Renal pelvis (tissue), 4 donors: ENCODE results near the gene DUT. TPM values are rescaled to one million over a fixed set of nuclear protein-coding genes. Genes with fewer than 3 reads are reported as not detected.
"Not testable (repeated sequence)": the region's sequence is repeated elsewhere in the genome, so short reads cannot be mapped to it uniquely, and the experiment has no call there.

ENCODE experiments used
- DNase-seq: peaks from one replicate; pipeline ENCODE4 v3.0.0-alpha.2; 2013
- polyA plus RNA-seq, 3 donors: library from polyadenylated mRNA; unstranded; fragments of 120-200 nt; gene quantifications; one replicate each; pipeline ENCODE4 v1.2.1, GENCODE V29; 2013; ENCODE audit not compliant: insufficient read length in 3 of 3

Gene DUT
- polyA plus RNA-seq, 3 donors = 157 to 168 (median 162) TPM

- DNase-seq = no peak
Measured at GRCh38 chr15:48313216-48313615, 18.0 kb upstream of the DUT start.

- no peak for DNase-seq
Measured at GRCh38 chr15:48315041-48315440, 16.2 kb upstream of the DUT start.

DNA sequence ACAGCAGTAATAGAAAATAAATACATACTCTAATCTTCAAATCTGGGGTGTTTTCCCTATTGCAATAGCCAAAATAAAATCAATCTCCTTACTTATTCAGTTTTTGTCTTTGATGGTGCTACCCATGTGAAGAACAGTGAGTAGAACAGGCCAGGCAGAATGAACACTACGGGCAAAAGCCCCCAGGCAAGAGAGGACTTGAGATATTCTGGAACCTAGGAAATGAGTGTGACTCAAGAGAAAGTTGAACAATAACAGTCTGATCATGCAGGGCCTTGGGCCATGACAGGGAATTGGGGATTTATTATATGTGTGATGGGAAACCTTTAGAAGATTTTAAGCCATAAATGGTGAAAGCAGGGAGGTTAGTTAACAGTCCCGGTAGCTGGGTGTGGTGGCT, 14.0 kb upstream of the DUT start:
- no peak for DNase-seq

- DNase-seq = no peak
Measured at GRCh38 chr15:48318131-48318530, 13.1 kb upstream of the DUT start.

GRCh38 chr15:48323294-48323693, 7.9 kb upstream of the DUT start:
- no peak for DNase-seq

GRCh38 chr15:48324949-48325348, 6.3 kb upstream of the DUT start:
- DNase-seq = no peak

- DNase-seq = no peak
Measured at GRCh38 chr15:48325400-48325799, 5.8 kb upstream of the DUT start.

GRCh38 chr15:48326180-48326579, 5.0 kb upstream of the DUT start:
- DNase-seq = not testable (repeated sequence)

GRCh38 chr15:48330105-48330785, 984 bp upstream of the DUT start:
- peak; percentile 16 for DNase-seq

DNA sequence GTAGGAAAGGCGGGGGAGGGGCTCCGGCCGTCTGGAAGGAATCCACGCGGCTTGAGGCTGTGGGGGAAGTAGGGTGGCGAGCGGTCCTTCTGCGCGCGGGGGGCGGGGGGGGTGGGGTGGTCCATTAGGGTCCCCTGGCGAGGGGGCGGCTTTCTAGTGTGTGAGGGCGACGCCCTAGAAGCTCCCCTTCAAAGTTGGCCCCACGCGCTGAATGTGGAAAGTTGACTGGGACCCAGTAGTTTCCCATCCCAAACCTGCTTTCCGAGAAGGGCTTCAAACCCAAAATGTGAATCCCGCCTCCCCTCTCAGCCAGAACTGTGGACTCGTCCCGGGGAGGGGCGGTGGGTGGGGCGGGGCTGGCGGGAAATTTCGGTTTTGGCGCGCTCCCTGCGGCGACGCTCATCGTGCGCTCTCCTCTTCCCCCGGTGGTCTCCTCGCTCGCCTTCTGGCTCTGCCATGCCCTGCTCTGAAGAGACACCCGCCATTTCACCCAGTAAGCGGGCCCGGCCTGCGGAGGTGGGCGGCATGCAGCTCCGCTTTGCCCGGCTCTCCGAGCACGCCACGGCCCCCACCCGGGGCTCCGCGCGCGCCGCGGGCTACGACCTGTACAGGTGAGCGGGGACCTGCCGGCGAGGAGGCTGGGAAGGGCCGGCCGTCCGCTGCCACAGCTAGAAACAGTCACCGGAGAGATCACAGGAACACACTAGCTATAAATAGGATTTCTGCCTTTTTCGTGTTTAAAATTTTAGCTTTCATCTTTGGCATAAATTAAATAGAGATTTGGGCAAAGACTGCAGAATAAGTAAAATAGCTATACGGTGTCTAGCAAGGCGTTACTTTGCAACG, 790 bp downstream of the DUT start:
- peak; percentile 79 for DNase-seq

GRCh38 chr15:48332642-48333034, 1.4 kb downstream of the DUT start:
- DNase-seq = no peak

GRCh38 chr15:48333540-48333939, 2.3 kb downstream of the DUT start:
- no peak for DNase-seq

DNA sequence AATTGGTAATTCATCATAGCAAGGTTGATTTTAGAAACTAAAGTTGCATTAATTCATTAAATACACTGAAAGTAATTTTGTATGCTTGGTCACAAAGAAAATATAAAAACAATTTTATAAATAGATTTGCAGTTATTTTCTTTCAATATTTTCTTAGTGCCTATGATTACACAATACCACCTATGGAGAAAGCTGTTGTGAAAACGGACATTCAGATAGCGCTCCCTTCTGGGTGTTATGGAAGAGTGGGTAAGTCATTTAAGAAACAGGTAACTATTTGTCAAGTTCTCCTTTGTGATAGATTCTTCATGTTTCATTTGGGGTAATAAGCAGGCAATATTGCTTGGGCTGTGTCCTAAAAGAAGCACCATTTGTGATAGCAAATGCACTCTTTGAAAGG, 3.0 kb downstream of the DUT start:
- no peak for DNase-seq

DNA sequence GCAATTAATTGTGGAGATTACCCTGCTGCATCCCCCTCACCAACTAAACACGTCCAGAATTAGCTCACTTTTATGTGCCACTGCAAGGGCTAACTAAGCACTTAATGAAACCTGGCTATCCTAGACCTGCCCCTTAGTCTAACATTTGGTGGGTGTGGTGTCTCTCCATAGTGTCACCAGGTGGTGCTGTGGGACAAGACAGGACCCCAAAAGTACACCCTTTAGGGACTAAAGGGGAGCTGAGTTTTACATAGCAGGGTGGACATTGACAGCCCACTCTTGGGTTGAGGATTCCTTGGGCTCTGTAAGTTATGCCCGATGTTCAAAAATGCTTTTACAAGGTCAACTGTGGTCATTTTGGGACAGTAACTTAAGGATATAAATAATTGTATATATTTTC, 5.7 kb downstream of the DUT start:
- no peak for DNase-seq

DNA sequence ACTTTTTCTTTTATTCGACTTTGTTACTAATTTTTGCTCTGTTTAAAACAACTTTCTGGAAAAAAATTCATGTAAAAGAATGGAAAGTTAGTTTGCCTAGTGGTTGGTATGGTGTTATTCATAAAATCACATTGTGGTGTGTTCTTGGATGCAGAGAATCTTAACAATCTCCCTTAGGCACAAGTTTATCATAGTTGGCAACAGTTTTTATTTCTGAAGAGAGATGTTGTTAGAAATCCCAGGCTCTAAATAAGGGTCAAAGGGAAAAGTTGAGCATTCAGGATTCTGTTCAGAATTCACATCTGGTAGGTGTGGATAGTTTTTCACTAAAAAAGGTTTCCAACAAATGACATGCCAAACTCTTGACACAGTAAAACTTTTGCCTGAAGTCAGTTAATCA, 6.4 kb downstream of the DUT start:
- no peak for DNase-seq

GRCh38 chr15:48340111-48340510, 8.9 kb downstream of the DUT start:
- DNase-seq = no peak

- DNase-seq = no peak
Measured at GRCh38 chr15:48343865-48344264, 12.6 kb downstream of the DUT start.

DNA sequence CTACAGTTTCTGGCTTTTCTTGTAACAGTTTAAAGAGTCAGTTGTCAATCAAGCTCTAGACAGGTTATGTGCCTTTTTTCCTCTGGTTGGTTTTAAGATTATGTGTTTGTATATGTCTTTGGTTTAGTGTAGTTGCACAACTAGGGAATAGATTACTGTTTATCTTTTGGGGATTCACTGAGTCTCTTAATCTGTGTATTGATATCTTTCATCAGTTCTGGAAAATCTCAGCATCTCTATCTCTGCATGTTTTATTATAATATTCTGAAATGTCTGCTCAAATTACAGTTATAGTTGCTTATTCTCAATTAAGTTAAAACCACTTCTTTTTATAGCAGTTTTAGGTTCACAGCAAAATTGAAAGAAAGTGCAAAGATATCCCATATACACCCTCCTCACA, 14.3 kb downstream of the DUT start:
- no peak for DNase-seq

DNA sequence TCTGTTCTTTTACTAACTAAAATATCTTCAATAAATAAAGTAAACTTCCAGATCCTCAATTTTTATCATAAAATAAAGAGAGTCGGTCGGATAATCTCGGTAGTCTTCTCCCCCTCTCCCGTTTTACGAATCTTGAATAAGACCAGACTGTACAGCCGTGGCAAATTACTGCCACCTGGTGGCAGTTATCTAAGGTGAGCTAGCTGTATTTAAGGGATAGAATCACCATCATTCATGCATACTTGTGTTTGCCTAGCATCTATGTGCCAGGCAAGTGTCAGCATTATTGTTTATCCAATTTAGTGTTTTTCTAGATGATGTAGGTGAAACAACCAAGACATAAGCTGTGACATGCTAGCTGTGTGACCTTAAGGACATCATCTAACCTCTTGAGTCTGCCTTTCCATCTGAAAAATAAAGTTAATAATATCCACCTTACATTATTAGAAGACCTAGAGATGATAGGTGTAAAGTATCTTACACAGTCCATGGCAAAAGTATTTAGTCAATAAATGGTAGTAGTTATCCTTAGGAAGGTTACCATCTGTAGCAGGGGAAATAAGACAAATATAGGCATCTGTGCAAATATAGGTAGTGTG, 21.3 kb downstream of the DUT start:
- DNase-seq = peak; percentile 60

DNA sequence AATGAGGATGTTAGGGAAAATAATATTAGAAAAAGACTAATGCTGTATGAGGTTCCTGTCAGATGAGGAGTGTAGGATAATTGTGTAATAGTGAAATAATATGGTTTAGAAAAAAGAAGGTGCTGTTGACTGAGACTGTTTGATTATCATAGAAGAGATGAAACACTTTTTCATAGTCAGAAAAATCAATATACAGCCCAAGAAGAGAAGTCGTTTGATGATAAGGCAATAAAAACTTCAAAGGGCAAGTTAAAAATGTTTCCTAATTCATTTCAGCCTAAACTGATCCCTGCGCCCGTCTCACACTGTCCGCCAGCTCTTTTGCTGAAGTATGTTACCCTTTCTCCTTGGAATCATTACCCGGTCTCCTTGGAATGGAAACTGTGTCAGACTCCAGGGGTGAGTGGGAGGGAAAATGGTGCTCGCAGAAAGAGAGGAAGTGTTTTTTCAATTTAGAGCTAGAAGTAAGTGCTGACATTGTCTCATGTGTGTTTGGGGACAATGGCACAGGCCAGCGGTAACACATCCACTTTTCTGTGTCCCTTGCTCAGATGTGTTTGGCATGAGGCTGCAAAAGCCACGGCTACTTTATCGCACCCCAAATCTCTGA, 23.6 kb downstream of the DUT start:
- no peak for DNase-seq

GRCh38 chr15:48355377-48355776, 24.1 kb downstream of the DUT start:
- DNase-seq = no peak
